MV-4-11 (cell line): Measurements from ENCODE around the gene LRRC39.
"Not testable (repeated sequence)": the region's sequence is repeated elsewhere in the genome, so short reads cannot be mapped to it uniquely, and the experiment has no call there.

Experiments used
- DNase-seq: peaks from one replicate; lab custom pipeline; 2025; lab: John Stamatoyannopoulos, UW

Gene LRRC39

DNA sequence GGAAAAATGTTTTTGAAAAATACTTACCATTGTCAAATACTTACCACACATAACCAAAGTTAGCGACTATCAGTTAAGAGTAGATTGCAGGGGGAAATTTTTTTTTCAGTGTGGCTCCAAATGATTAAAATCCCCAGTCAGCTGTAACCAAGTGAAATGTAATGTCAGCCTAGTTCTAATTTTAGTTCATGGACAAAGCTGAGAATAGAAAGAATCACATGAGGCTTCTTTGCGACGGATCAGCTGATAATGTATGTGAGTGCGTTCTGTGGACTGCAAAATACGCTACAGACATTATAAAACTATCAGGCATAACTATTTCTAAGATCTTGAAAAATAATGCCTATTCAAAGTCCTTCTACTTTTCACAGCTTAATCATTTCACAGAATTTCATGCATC, at the start of gene LRRC39:
Gene LRRC39, minus strand, starts transcription at position 166 of the 400 bp plus-strand sequence. CDS start 9,740 bp downstream, outside the sequence.
- no peak for DNase-seq

- no peak for DNase-seq
Measured at GRCh38 chr1:100222428-100222827, 44.4 kb upstream of the LRRC39 start.

DNA sequence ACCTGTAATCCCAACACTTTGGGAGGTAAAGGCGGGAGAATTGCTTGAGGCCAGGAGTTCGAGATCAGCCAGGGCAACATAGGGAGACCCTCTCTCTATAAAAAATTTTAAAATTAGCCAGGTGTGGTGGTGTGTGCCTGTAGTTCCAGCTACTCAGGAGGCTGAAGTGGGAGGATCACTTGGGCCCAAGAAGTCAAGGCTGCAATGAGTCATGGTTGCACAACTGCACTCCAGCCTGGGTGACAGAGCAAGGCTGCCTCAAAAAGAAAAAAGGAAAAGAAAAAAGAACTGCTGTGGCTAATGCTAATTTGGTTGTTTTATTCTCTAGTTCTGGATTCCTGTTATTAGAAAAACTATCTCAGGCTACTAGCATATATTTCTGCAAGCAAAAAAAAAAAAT, 41.8 kb upstream of the LRRC39 start:
- peak; percentile 61 for DNase-seq

DNA sequence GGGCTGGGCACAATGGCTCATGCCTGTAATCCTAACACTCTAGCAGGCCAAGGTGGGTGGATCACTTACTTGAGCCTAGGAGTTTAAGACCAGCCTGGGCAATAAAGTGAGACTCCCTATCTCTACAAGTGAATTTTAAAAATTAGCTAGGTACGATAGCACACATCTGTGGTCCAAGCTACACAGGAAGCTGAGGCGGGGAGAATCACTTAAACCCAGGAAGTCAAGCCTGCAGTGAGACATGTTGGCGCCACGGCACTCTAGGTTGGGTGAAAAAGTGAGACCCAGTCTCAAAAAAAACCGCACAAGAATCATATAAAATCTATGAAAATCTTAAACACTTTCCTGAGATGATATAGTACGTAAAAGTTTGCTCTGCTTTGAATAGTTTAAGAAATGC, 41.4 kb upstream of the LRRC39 start:
- no peak for DNase-seq

DNA sequence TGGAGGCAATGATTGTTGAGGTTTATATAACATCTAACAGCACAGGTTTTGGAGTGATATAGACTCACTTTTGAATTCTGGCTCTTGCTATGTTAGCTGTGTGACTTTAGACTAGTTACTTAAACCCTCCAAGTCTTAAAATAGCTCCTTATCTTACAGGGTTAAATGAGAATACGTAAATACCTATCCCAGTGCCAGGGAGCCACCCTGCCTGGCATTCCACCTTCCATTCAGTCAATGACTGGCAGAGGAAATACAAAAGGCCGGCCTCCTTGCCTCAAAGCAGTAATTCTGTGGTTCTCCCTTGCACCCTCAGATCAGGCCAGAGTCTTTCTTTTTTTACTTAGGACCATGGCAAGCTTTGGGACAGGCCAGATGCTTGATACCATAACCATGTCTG, 39.8 kb upstream of the LRRC39 start:
- no peak for DNase-seq

DNA sequence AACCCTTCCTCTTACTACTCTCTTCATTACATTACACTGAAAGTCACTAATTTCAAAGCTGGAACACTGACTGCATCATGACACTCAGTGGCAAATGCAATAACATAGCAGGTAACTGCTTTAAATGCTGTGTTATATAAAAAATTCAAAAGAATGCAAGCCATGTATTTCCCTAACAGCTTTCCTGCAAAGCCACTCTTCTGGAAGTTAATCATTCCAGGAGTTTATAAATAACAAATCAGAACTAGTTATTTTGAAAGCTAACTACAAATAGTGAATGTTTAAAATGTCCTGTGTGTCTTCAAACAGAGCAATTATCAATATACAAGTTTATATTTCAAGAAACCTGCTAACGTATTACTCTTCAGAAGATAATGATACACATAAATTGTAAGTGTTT, 37.0 kb upstream of the LRRC39 start:
- no peak for DNase-seq

- no peak for DNase-seq
Measured at GRCh38 chr1:100213141-100213540, 35.1 kb upstream of the LRRC39 start.

DNA sequence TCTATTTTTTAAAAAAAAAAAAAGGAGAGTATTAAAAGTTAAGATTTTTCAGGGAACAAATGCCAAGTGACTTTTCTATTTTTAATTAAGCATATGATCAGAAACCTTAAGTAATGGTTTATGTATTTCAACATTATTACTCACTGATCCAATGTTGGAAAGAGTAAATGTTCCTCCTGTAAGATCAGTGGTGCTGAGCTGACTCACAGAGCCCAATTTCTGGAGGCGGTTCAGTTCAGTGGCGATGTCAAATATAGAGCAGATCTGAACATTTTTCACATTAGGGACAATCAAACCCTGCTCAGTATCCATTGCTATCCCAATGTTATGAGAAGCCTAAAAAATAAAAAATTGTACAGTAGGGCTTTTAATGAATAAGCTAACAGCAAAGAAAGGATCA, 28.2 kb upstream of the LRRC39 start:
- DNase-seq = no peak

- not testable (repeated sequence) for DNase-seq
Measured at GRCh38 chr1:100205593-100205992, 27.5 kb upstream of the LRRC39 start.

DNA sequence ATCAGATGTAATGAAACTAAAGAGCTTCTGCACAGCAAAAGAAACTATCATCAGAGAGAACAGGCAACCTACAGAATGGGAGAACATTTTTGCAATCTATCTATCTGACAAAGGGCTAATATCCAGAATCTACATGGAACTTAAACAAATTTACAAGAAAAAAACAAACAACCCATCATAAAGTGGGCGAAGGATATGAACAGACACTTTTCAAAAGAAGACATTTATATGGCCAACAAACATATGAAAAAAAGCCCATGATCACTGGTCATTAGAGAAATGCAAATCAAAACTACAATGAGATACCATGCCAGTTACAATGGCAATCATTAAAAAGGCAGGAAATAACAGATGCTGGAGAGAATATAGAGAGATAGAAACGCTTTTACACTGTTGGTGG, 27.0 kb upstream of the LRRC39 start:
- not testable (repeated sequence) for DNase-seq

DNA sequence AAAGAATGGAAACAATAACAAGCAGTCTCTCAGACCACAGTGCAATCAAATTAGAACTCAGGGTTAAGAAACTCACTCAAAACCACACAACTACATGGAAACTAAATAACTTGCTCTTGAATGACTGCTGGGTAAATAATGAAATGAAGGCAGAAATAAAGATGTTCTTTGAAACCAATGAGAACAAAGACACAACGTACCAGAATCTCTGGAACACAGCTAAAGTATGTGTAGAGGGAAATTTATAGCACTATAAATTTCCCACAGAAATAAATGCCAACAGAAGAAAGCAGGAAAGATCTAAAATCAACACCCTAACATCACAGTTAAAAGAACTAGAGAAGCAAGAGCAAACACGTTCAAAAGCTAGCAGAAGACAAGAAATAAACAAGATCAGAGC, 24.6 kb upstream of the LRRC39 start:
- DNase-seq = not testable (repeated sequence)

DNA sequence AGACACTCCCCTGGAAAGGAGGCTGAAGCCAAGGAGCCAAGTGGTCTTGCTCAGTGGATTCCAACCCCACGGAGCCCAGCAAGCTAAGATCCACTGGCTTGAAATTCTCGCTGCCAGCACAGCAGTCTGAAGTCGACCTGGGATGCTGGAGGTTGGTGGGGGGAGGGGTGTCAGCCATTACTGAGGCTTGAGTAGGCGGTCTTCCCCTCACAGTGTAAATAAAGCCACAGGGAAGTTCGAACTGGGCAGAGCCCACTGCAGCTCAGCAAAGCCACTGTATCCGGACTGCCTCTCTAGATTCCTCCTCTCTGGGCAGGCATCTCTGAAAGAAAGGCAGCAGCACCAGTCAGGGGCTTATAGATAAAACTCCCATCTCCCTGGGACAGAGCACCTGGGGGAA, 22.0 kb upstream of the LRRC39 start:
- DNase-seq = not testable (repeated sequence)

GRCh38 chr1:100198596-100198995, 20.5 kb upstream of the LRRC39 start:
- no peak for DNase-seq

- peak; percentile 26 for DNase-seq
Measured at GRCh38 chr1:100188617-100189016, 10.6 kb upstream of the LRRC39 start.

DNA sequence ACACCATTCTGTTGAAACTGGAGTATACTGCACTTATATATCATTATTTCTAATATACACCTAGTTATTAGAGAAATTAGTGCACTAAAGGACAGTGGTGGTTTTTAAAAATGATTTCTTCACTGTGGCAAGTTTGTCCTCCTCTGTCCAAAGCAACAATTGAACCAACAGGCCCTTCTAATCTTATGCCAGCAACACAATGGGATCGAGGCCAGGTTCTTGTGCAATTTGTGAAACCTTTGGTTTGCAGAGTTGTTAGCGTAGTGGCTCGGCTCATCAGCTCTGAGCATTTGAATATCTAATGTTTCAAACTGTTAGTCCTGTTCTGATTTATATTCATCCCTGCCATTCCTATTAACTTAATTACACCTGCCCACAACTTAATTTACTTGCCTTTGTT, 9.9 kb upstream of the LRRC39 start:
- peak; percentile 47 for DNase-seq

DNA sequence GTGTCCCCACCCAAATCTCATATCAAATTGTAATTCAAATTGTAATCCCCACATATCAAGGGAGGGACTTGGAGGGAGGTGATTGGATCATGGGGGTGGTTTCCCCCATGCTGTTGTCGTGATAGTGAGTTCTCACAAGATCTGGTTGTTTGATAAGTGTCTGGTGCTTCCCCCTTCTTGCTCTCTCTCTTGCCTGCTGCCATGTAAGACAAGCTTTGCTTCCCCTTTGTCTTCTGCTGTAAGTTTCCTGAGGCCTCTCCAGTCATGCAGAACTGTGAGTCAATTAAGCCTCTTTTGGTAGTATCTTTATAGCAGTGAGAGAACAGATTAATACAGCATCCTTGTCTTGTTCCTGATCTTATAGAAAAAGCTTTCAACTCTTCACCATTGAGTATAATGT, 6.5 kb upstream of the LRRC39 start:
- DNase-seq = peak; percentile 47

- DNase-seq = no peak
Measured at GRCh38 chr1:100183370-100183769, 5.3 kb upstream of the LRRC39 start.

- no peak for DNase-seq
Measured at GRCh38 chr1:100177295-100178041, 588 bp downstream of the LRRC39 start.

GRCh38 chr1:100168051-100168450, 10.0 kb downstream of the LRRC39 start:
- no peak for DNase-seq

- DNase-seq = no peak
Measured at GRCh38 chr1:100164702-100165101, 13.4 kb downstream of the LRRC39 start.

DNA sequence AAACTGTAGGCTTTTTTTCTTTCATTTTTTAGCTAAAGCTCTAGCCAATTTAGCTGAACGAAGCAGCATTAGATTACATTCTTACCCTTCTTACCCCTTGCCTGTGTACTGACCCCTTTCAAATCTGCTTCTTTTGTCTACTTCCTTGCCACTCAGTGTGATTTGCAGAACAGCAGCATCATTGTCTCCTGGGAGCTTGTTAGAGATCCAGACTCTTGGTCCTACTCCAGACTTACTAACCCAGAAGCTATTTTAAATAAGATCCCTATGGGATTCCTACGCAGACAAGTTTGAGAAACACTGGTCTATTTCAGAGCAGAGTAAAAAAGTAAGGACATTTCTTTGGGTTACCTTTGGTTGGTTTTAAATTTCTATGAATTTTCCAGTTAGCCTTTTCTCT, 13.8 kb downstream of the LRRC39 start:
- no peak for DNase-seq

DNA sequence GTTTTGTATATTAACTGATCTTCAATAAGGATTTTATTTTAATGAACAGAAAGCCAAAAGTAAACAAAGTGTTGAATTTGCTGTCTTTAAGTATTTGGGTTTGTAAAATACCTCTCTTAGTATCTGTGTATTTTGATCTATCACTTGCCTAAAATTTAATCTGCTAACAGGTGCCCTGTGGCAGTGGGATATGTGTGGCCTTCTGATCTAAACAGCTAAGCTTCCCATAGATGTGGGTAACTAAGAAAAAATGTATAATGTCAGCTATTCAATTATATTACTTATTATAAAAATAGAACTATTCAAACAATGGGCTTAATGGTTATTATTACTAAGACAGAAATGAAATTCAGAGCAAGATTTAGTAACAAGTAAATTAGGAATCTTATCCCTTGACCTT, 15.2 kb downstream of the LRRC39 start:
- no peak for DNase-seq

DNA sequence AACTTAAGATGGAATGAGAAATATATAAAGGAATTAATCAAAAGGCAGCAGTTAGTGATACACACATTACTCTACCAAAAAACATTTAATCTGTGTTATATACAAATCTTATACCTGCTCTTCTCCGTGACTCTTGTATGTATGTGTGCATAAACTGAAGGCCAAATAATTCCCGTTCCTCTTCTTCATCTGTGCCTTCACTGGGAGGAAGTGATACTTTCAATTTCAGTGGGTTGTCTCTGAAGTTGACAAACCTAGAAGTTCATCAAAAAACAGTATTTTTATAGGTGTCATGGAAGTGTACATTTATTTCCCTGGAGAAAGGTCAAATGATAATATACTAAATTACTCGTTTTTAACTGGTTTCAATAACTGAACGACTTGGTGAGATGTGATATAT, 25.8 kb downstream of the LRRC39 start:
- peak; percentile 78 for DNase-seq

DNA sequence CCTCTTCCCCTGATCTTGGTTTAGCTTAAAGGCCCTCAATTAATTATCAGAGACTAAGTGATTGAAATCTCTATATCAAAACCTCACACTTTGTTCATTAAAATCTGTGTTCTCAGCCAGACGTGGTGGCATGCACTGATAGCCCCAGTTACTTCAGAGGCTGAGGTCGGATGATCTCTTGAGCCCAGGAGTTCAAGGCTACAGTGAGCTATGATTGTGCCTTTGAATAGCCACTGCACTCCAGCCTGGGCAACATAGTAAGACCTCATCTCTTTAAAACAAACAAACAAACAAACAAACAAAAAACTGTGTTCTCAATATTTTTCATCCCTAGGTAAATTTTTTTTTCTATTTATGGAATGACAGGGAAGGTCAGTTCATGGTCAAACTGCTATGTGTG, 26.4 kb downstream of the LRRC39 start:
- no peak for DNase-seq
